ENCODE measurements around the gene HIRIP3. TPM values are rescaled to one million over a fixed set of nuclear protein-coding genes. Genes with fewer than 3 reads are reported as not detected.
"Not testable (repeated sequence)": the region's sequence is repeated elsewhere in the genome, so short reads cannot be mapped to it uniquely, and the experiment has no call there.

Gene HIRIP3
- total and polyA plus RNA-seq, 3 experiments from 2014 or later = 22.0 to 48.0 (median 45.6) TPM

- Mint-ChIP-seq H3K9me3 (no peaks in the 10 kb centered on the region), H3K27me3 (peaks cover 31 to 38% of the 10 kb centered on the region in 2 donors), H3K4me1 (peaks cover 5 to 12% (median 7%) of the 10 kb centered on the region in 3 donors), H3K4me3 (no peak overlapping the region), H3K27ac (no peak overlapping the region), H3K36me3 (peaks cover 0 to 5% (median 0%) of the 10 kb centered on the region in 3 donors)
- Histone ChIP-seq H3K36me3 (ENCODE audit: insufficient read depth, low read length) (no peaks in the 10 kb centered on the region), H3K27ac (ENCODE audit: low read depth, low read length) (no peak overlapping the region), H3K4me3 (ENCODE audit: low read length) (no peak overlapping the region), H3K27me3 (ENCODE audit: insufficient read depth, low read length, poor library complexity, severe bottlenecking) (peaks cover 8% of the 10 kb centered on the region), H3K4me1 (ENCODE audit: insufficient read depth, low read length) (peaks cover 11% of the 10 kb centered on the region), H3K9me3 (ENCODE audit: low read length) (no peaks in the 10 kb centered on the region)
- DNase-seq = no peak
- ChIA-PET POLR2A (no interaction called here), CTCF (no interaction called here)
Observed at GRCh38 chr16:30024451-30024850, 29.0 kb upstream of the HIRIP3 start.

GRCh38 chr16:30023586-30023985, 28.2 kb upstream of the HIRIP3 start:
- no peaks in the 10 kb centered on the region for H3K9me3 Mint-ChIP-seq

GRCh38 chr16:30022887-30023286, 27.5 kb upstream of the HIRIP3 start, which contains the start of gene C16orf92:
Gene C16orf92 (plus strand): TSS chr16:30023198. CDS start chr16:30023341, 143 bp downstream.
- H3K27ac ChIP-seq (ENCODE audit: low read depth, low read length) = no peak within 1 kb of the TSS
- H3K36me3 ChIP-seq (ENCODE audit: insufficient read depth, low read length) = no peaks in the 10 kb centered on the region
- H3K4me3 ChIP-seq (ENCODE audit: low read length) = no peak within 1 kb of the TSS
- H3K4me1 ChIP-seq (ENCODE audit: insufficient read depth, low read length) = peaks cover 11% of the 10 kb centered on the region
- H3K27me3 Mint-ChIP-seq = peaks cover 22 to 25% of the 10 kb centered on the region in 2 donors
- no peaks in the 10 kb centered on the region for H3K27me3 ChIP-seq (ENCODE audit: insufficient read depth, low read length, poor library complexity, severe bottlenecking)
- no peak for DNase-seq
- ChIA-PET POLR2A (no interaction called here), CTCF (interaction anchor here (1.0 to 1.2 kb wide), 3 partner anchors 8 to 331 kb away, joined by 3 to 4 read pairs (median 3); partner anchors contain the start of gene TLCD3B)
- H3K4me3 Mint-ChIP-seq = no peak within 1 kb of the TSS
- peaks cover 0 to 5% (median 0%) of the 10 kb centered on the region in 3 donors for H3K36me3 Mint-ChIP-seq
- no peaks in the 10 kb centered on the region for H3K9me3 Mint-ChIP-seq
- H3K27ac Mint-ChIP-seq = no peak within 1 kb of the TSS
- H3K4me1 Mint-ChIP-seq = peaks cover 5 to 12% (median 7%) of the 10 kb centered on the region in 3 donors
- no peaks in the 10 kb centered on the region for H3K9me3 ChIP-seq (ENCODE audit: low read length)

More at GRCh38 chr16:30023586-30023985, 28.2 kb upstream of the HIRIP3 start:
- Histone ChIP-seq H3K4me1 (ENCODE audit: insufficient read depth, low read length) (peaks cover 11% of the 10 kb centered on the region), H3K9me3 (ENCODE audit: low read length) (no peaks in the 10 kb centered on the region), H3K27me3 (ENCODE audit: insufficient read depth, low read length, poor library complexity, severe bottlenecking) (no peaks in the 10 kb centered on the region), H3K27ac (ENCODE audit: low read depth, low read length) (no peak overlapping the region), H3K36me3 (ENCODE audit: insufficient read depth, low read length) (no peaks in the 10 kb centered on the region), H3K4me3 (ENCODE audit: low read length) (no peak overlapping the region)
- Mint-ChIP-seq H3K4me3 (no peak overlapping the region), H3K27me3 (peaks cover 26 to 32% of the 10 kb centered on the region in 2 donors), H3K4me1 (peaks cover 5 to 12% (median 7%) of the 10 kb centered on the region in 3 donors), H3K27ac (no peak overlapping the region), H3K36me3 (peaks cover 0 to 5% (median 0%) of the 10 kb centered on the region in 3 donors)
- CTCF ChIA-PET = interaction anchor here (1.0 kb wide), 1 partner anchor 332 kb away, joined by 4 read pairs; no protein-coding TSS in a partner anchor
- no peak for DNase-seq
- POLR2A ChIA-PET = no interaction called here

- DNase-seq = no peak
Observed at GRCh38 chr16:30018731-30019158, 23.3 kb upstream of the HIRIP3 start.

GRCh38 chr16:30017937-30018336, 22.5 kb upstream of the HIRIP3 start:
- DNase-seq; H3K27ac Mint-ChIP-seq; H3K36me3 Mint-ChIP-seq; H3K27ac ChIP-seq (ENCODE audit: low read depth, low read length); H3K27me3 Mint-ChIP-seq; H3K27me3 ChIP-seq (ENCODE audit: insufficient read depth, low read length, poor library complexity, severe bottlenecking); H3K9me3 Mint-ChIP-seq; H3K4me3 ChIP-seq (ENCODE audit: low read length); H3K36me3 ChIP-seq (ENCODE audit: insufficient read depth, low read length); H3K9me3 ChIP-seq (ENCODE audit: low read length); H3K4me3 Mint-ChIP-seq: not testable (repeated sequence)
- peaks cover 11% of the 10 kb centered on the region for H3K4me1 ChIP-seq (ENCODE audit: insufficient read depth, low read length)
- H3K4me1 Mint-ChIP-seq = peaks cover 5 to 12% (median 7%) of the 10 kb centered on the region in 3 donors
- ChIA-PET POLR2A (interaction anchor here (0.6 kb wide), 3 partner anchors 318 to 389 kb away, joined by 3 to 5 read pairs (median 3); no protein-coding TSS in a partner anchor), CTCF (interaction anchor here (0.9 to 2.7 kb wide), 5 partner anchors 14 to 327 kb away, joined by 4 to 11 read pairs (median 5); no protein-coding TSS in a partner anchor)

More at GRCh38 chr16:30018731-30019158, 23.3 kb upstream of the HIRIP3 start:
- Mint-ChIP-seq H3K4me3 (peak overlapping the region in 1 of 7 donors; percentile 26), H3K9me3 (no peaks in the 10 kb centered on the region), H3K36me3 (peaks cover 0 to 1% (median 0%) of the 10 kb centered on the region in 3 donors), H3K27me3 (peaks cover 5 to 6% of the 10 kb centered on the region in 2 donors), H3K4me1 (peaks cover 5 to 12% (median 7%) of the 10 kb centered on the region in 3 donors), H3K27ac (peak overlapping the region in 2 of 8 donors; percentile 45 to 53)
- H3K9me3 ChIP-seq (ENCODE audit: low read length) = no peaks in the 10 kb centered on the region
- no peak overlapping the region for H3K4me3 ChIP-seq (ENCODE audit: low read length)
- ChIA-PET CTCF (interaction anchor here (1.1 to 2.7 kb wide), 4 partner anchors 13 to 328 kb away, joined by 4 to 11 read pairs (median 5); no protein-coding TSS in a partner anchor), POLR2A (no interaction called here)
- no peaks in the 10 kb centered on the region for H3K27me3 ChIP-seq (ENCODE audit: insufficient read depth, low read length, poor library complexity, severe bottlenecking)
- peaks cover 11% of the 10 kb centered on the region for H3K4me1 ChIP-seq (ENCODE audit: insufficient read depth, low read length)
- no peaks in the 10 kb centered on the region for H3K36me3 ChIP-seq (ENCODE audit: insufficient read depth, low read length)
- no peak overlapping the region for H3K27ac ChIP-seq (ENCODE audit: low read depth, low read length)

GRCh38 chr16:30017277-30017656, 21.9 kb upstream of the HIRIP3 start:
- no peaks in the 10 kb centered on the region for H3K9me3 Mint-ChIP-seq
- Histone ChIP-seq H3K36me3 (ENCODE audit: insufficient read depth, low read length) (no peaks in the 10 kb centered on the region), H3K27ac (ENCODE audit: low read depth, low read length) (no peak overlapping the region), H3K9me3 (ENCODE audit: low read length) (no peaks in the 10 kb centered on the region), H3K27me3 (ENCODE audit: insufficient read depth, low read length, poor library complexity, severe bottlenecking) (no peaks in the 10 kb centered on the region), H3K4me3 (ENCODE audit: low read length) (no peak overlapping the region), H3K4me1 (ENCODE audit: insufficient read depth, low read length) (peaks cover 11% of the 10 kb centered on the region)
- CTCF ChIA-PET = no interaction called here
- peaks cover 5 to 8% of the 10 kb centered on the region in 2 donors for H3K27me3 Mint-ChIP-seq
- peaks cover 5 to 12% (median 7%) of the 10 kb centered on the region in 3 donors for H3K4me1 Mint-ChIP-seq
- H3K36me3 Mint-ChIP-seq = peaks cover 0 to 1% (median 0%) of the 10 kb centered on the region in 3 donors
- POLR2A ChIA-PET = no interaction called here
- no peak for DNase-seq
- no peak overlapping the region for H3K4me3 Mint-ChIP-seq
- no peak overlapping the region for H3K27ac Mint-ChIP-seq

- Histone ChIP-seq H3K36me3 (ENCODE audit: insufficient read depth, low read length) (no peaks in the 10 kb centered on the region), H3K27me3 (ENCODE audit: insufficient read depth, low read length, poor library complexity, severe bottlenecking) (no peaks in the 10 kb centered on the region), H3K4me3 (ENCODE audit: low read length) (no peak overlapping the region), H3K9me3 (ENCODE audit: low read length) (no peaks in the 10 kb centered on the region), H3K4me1 (ENCODE audit: insufficient read depth, low read length) (peaks cover 9% of the 10 kb centered on the region), H3K27ac (ENCODE audit: low read depth, low read length) (no peak overlapping the region)
- Mint-ChIP-seq H3K4me1 (peaks cover 9 to 16% (median 11%) of the 10 kb centered on the region in 3 donors), H3K27ac (no peak overlapping the region), H3K27me3 (peaks cover 11 to 12% of the 10 kb centered on the region in 2 donors), H3K9me3 (no peaks in the 10 kb centered on the region), H3K36me3 (peaks cover 0 to 1% (median 0%) of the 10 kb centered on the region in 3 donors), H3K4me3 (no peak overlapping the region)
- ChIA-PET CTCF (no interaction called here), POLR2A (no interaction called here)
- DNase-seq = no peak
Observed at GRCh38 chr16:30016555-30017276, 21.3 kb upstream of the HIRIP3 start.

- POLR2A ChIA-PET; H3K36me3 Mint-ChIP-seq; H3K4me3 ChIP-seq (ENCODE audit: low read length); H3K27me3 Mint-ChIP-seq; DNase-seq; H3K9me3 ChIP-seq (ENCODE audit: low read length); H3K27ac ChIP-seq (ENCODE audit: low read depth, low read length); CTCF ChIA-PET; H3K27me3 ChIP-seq (ENCODE audit: insufficient read depth, low read length, poor library complexity, severe bottlenecking); H3K9me3 Mint-ChIP-seq; H3K36me3 ChIP-seq (ENCODE audit: insufficient read depth, low read length); H3K4me1 ChIP-seq (ENCODE audit: insufficient read depth, low read length): not testable (repeated sequence)
- Mint-ChIP-seq H3K4me3 (peak overlapping the region in 1 of 7 donors; percentile 60), H3K27ac (peak overlapping the region in 1 of 8 donors; percentile 10), H3K4me1 (peaks cover 5 to 10% (median 5%) of the 10 kb centered on the region in 3 donors)
Observed at GRCh38 chr16:30015450-30015849, 20.0 kb upstream of the HIRIP3 start.
